Posterior cingulate gyrus (tissue), 11 donors: ENCODE data around the gene SLX9.
A peak's percentile ranks its signal among the peaks of the same experiment; 100 is the strongest.

Experiments
- DNase-seq, 10 donors: peaks; one replicate each; pipeline versions ENCODE4 v3.0.0 to v3.0.0-alpha.2; 2020 to 2021; ENCODE audit warnings: mixed read lengths in 3 of 10
- intact Hi-C: fragments of 100-400 bp; cut with DNase I; formaldehyde crosslinking; loops from one replicate; pipeline ENCODE4 v1.15.1; 2023

The SLX9 gene

GRCh38 chr21:44955798-44956175 is 16.0 kb downstream of the SLX9 start:
- intact Hi-C loops: loop anchor here (10.0 kb wide), 2 partner anchors 119 to 489 kb away; partner anchors contain the start of gene ADARB1
- DNase-seq: peak in 4 of 10 donors; percentile 27 to 87 (median 70)

GRCh38 chr21:44956356-44957046 is 16.7 kb downstream of the SLX9 start:
- intact Hi-C loops: loop anchor here (10.0 kb wide), 2 partner anchors 118 to 488 kb away; partner anchors contain the start of gene ADARB1
- peak in 4 of 10 donors; percentile 21 to 77 (median 60) for DNase-seq

- intact Hi-C loops: loop anchor here (10.0 kb wide), 2 partner anchors 118 to 488 kb away; partner anchors contain the start of gene ADARB1
- peak in 3 of 10 donors; percentile 3 to 56 (median 19) for DNase-seq
These were observed 17.4 kb downstream of the SLX9 start for GRCh38 chr21:44957047-44957831.

- peak in 4 of 10 donors; percentile 6 to 79 (median 42) for DNase-seq
- intact Hi-C loops: loop anchor here (10.0 kb wide), 2 partner anchors 117 to 487 kb away; partner anchors contain the start of gene ADARB1
These were observed 18.1 kb downstream of the SLX9 start for GRCh38 chr21:44957901-44958451.

- DNase-seq: peak in 5 of 10 donors; percentile 8 to 89 (median 78)
- intact Hi-C loops: loop anchor here (10.0 kb wide), 2 partner anchors 116 to 486 kb away; partner anchors contain the start of gene ADARB1
These were observed 18.8 kb downstream of the SLX9 start for GRCh38 chr21:44958471-44959191.

GRCh38 chr21:44959376-44960091 is 19.7 kb downstream of the SLX9 start:
- intact Hi-C loops: loop anchor here (10.0 kb wide), 2 partner anchors 115 to 485 kb away; partner anchors contain the start of gene ADARB1
- peak in 5 of 10 donors; percentile 3 to 79 (median 62) for DNase-seq

- intact Hi-C loops: no loop called here
- DNase-seq: peak in 5 of 10 donors; percentile 2 to 80 (median 56)
These were observed 20.6 kb downstream of the SLX9 start for GRCh38 chr21:44960141-44961092.

- peak in 1 of 10 donors; percentile 66 for DNase-seq
- intact Hi-C loops: no loop called here
These were observed 22.7 kb downstream of the SLX9 start for GRCh38 chr21:44962403-44962966.

- no peak for DNase-seq
- intact Hi-C loops: no loop called here
These were observed 24.6 kb downstream of the SLX9 start for GRCh38 chr21:44964381-44964780.

GRCh38 chr21:44965251-44966022 is 25.6 kb downstream of the SLX9 start:
- no peak for DNase-seq
- intact Hi-C loops: no loop called here

GRCh38 chr21:44966135-44967081 is 26.6 kb downstream of the SLX9 start:
- intact Hi-C loops: no loop called here
- DNase-seq: peak in 1 of 10 donors; percentile 70

GRCh38 chr21:44967082-44968047 is 27.5 kb downstream of the SLX9 start:
- intact Hi-C loops: no loop called here

GRCh38 chr21:44969066-44969670 is 29.3 kb downstream of the SLX9 start:
- intact Hi-C loops: no loop called here
- DNase-seq: no peak

More at GRCh38 chr21:44967082-44968047, 27.5 kb downstream of the SLX9 start:
- DNase-seq: no peak

- intact Hi-C loops: no loop called here
- no peak for DNase-seq
These were observed 30.3 kb downstream of the SLX9 start for GRCh38 chr21:44969931-44970755.
